SK-N-SH (cell line): ENCODE results near the gene PCIF1. TPM values are rescaled to one million over a fixed set of nuclear protein-coding genes. Genes with fewer than 3 reads are reported as not detected.

Experiments used
- CTCF ChIA-PET: fragments of 300-600, 350-600 bp; formaldehyde crosslinking; extraction: SDS; loops from one replicate; lab custom pipeline; 2021; lab: Yijun Ruan, JAX
- POLR2A ChIA-PET: fragments of 350-600 bp; sonication (Branson Sonifier 250); formaldehyde crosslinking; extraction: SDS; loops from one replicate; lab custom pipeline; 2020; ENCODE audit warnings: antibody characterized with exemption, inconsistent platforms; lab: Yijun Ruan, JAX
- DNase-seq: peaks from one replicate; pipeline ENCODE4 v3.0.0; 2012
- H2AFZ ChIP-seq: fragments of 200-600 bp; sonication (generic); 2 replicates; pipeline ENCODE4 v1.8.1; 2016; ENCODE audit warnings: antibody characterized with exemption, mild to moderate bottlenecking, low read depth
- H3F3A ChIP-seq: fragments of 200-600 bp; sonication (generic); replicated peaks from 2 replicates; pipeline ENCODE3; 2016; ENCODE audit warnings: antibody characterized with exemption, mild to moderate bottlenecking; ENCODE audit not compliant: insufficient read depth
- H3K27ac ChIP-seq, 2 experiments: fragments of 200-500 bp in 1 of 2; fragments of 200-600 bp in 1 of 2; sonication (Bioruptor generic) in 1 of 2; sonication (generic), shearing (Covaris generic) in 1 of 2; 2 replicates each; pipeline versions ENCODE4 v1.5.1 to v1.6.1; 2014 to 2016; ENCODE audit warnings: low read depth in 2 of 2, inconsistent platforms in 1 of 2, low read length in 1 of 2, mild to moderate bottlenecking in 1 of 2, mixed read lengths in 1 of 2
- H3K27me3 ChIP-seq: fragments of 200-600 bp; sonication (generic), shearing (Covaris generic); 2 replicates; pipeline ENCODE4 v1.6.1; 2016; ENCODE audit warnings: mixed run types; ENCODE audit not compliant: insufficient read depth
- H3K36me3 ChIP-seq, 2 experiments: fragments of 200-500 bp in 1 of 2; fragments of 200-600 bp in 1 of 2; sonication (Bioruptor generic) in 1 of 2; sonication (generic) in 1 of 2; replicated peaks in 1 of 2; 2 replicates each; pipeline versions ENCODE3 to v1.5.1; 2014 to 2016; ENCODE audit warnings: low read length in 1 of 2, mild to moderate bottlenecking in 1 of 2; ENCODE audit not compliant: insufficient read depth in 2 of 2, control insufficient read depth in 1 of 2
- H3K4me1 ChIP-seq, 2 experiments: fragments of 200-500 bp in 1 of 2; fragments of 200-600 bp in 1 of 2; sonication (Bioruptor generic) in 1 of 2; sonication (generic), shearing (Covaris generic) in 1 of 2; 2 replicates each; pipeline versions ENCODE4 v1.5.1 to v1.6.1; 2014 to 2016; ENCODE audit warnings: low read depth in 1 of 2, low read length in 1 of 2, mixed run types in 1 of 2; ENCODE audit not compliant: insufficient read depth in 2 of 2, control insufficient read depth in 1 of 2
- H3K4me2 ChIP-seq: fragments of 200-600 bp; sonication (generic), shearing (Covaris generic); 2 replicates; pipeline ENCODE4 v1.6.1; 2017; ENCODE audit warnings: mixed run types
- H3K4me3 ChIP-seq, 2 experiments: fragments of 200-500 bp in 1 of 2; fragments of 200-600 bp in 1 of 2; sonication (Bioruptor generic) in 1 of 2; sonication (generic), shearing (Covaris generic) in 1 of 2; 2 replicates each; pipeline versions ENCODE4 v1.5.1 to v1.8.1; 2014 to 2016; ENCODE audit warnings: low read depth in 2 of 2, inconsistent platforms in 1 of 2, low read length in 1 of 2, mild to moderate bottlenecking in 1 of 2, mixed read lengths in 1 of 2, moderate library complexity in 1 of 2
- H3K79me2 ChIP-seq: fragments of 200-600 bp; sonication (generic); 2 replicates; pipeline ENCODE4 v1.8.1; 2017; ENCODE audit warnings: mild to moderate bottlenecking; ENCODE audit not compliant: insufficient read depth
- H3K9ac ChIP-seq: fragments of 200-600 bp; sonication (generic); 2 replicates; pipeline ENCODE4 v1.6.1; 2017; ENCODE audit warnings: mixed run types
- H3K9me2 ChIP-seq: fragments of 200-600 bp; sonication (generic); 2 replicates; pipeline ENCODE4 v1.6.1; 2017; ENCODE audit warnings: mixed run types
- H3K9me3 ChIP-seq: fragments of 200-600 bp; sonication (generic); 2 replicates; pipeline ENCODE4 v1.6.1; 2017; ENCODE audit warnings: mixed run types, mild to moderate bottlenecking, moderate library complexity
- H4K20me1 ChIP-seq: fragments of 200-600 bp; sonication (generic); 2 replicates; pipeline ENCODE4 v1.6.1; 2017; ENCODE audit warnings: mild to moderate bottlenecking, mixed run types; ENCODE audit not compliant: insufficient read depth
- CHD2 ChIP-seq: fragments of 150-350 bp; IDR thresholded peaks from 2 replicates; pipeline ENCODE4 v1.6.1; 2018; ENCODE audit warnings: low read length; ENCODE audit not compliant: partially characterized antibody
- CTCF ChIP-seq: fragments of 200-600 bp; sonication (generic); IDR thresholded peaks from 2 replicates; pipeline ENCODE4 v1.6.1; 2017; ENCODE audit warnings: antibody characterized with exemption, mild to moderate bottlenecking, moderate library complexity
- FOSL2 ChIP-seq: IDR thresholded peaks from 2 replicates; pipeline ENCODE4 v1.4.0; 2012; ENCODE audit warnings: low read depth, mild to moderate bottlenecking, moderate library complexity, borderline replicate concordance
- FOXM1 ChIP-seq: IDR thresholded peaks from 2 replicates; pipeline ENCODE4 v1.4.0; 2012; ENCODE audit warnings: low read depth, mild to moderate bottlenecking
- GABPA ChIP-seq: IDR thresholded peaks from 2 replicates; pipeline ENCODE4 v1.4.0; 2012; ENCODE audit warnings: low read depth, mild to moderate bottlenecking
- IRF3 ChIP-seq: fragments of 150-350 bp; IDR thresholded peaks from 2 replicates; pipeline ENCODE4 v1.6.1; 2016; ENCODE audit warnings: mild to moderate bottlenecking, low read depth, low read length
- JUND ChIP-seq: IDR thresholded peaks from 2 replicates; pipeline ENCODE4 v1.4.0; 2012
- MAX ChIP-seq: IDR thresholded peaks from 2 replicates; pipeline ENCODE4 v1.4.0; 2012; ENCODE audit warnings: low read depth
- MXI1 ChIP-seq: IDR thresholded peaks from 2 replicates; pipeline ENCODE4 v1.6.1; 2012; ENCODE audit warnings: mild to moderate bottlenecking, low read depth, low read length, improper control_type of control experiment
- NFIC ChIP-seq: IDR thresholded peaks from 2 replicates; pipeline ENCODE4 v1.4.0; 2012; ENCODE audit warnings: borderline replicate concordance
- NRF1 ChIP-seq: IDR thresholded peaks from 2 replicates; pipeline ENCODE4 v1.6.1; 2012; ENCODE audit warnings: low read depth, mild to moderate bottlenecking, low read length
- RCOR1 ChIP-seq: fragments of 150-350 bp; IDR thresholded peaks from 2 replicates; pipeline ENCODE4 v1.6.1; 2017; ENCODE audit warnings: antibody characterized with exemption, low read length
- RFX5 ChIP-seq: IDR thresholded peaks from 2 replicates; pipeline ENCODE4 v1.6.1; 2012; ENCODE audit warnings: mild to moderate bottlenecking, improper control_type of control experiment, low read length
- RXRA ChIP-seq: IDR thresholded peaks from 2 replicates; pipeline ENCODE4 v1.4.0; 2012; ENCODE audit warnings: low read depth, mild to moderate bottlenecking, borderline replicate concordance
- SMC3 ChIP-seq: IDR thresholded peaks from 2 replicates; pipeline ENCODE4 v1.6.1; 2012; ENCODE audit warnings: low read depth, low read length, improper control_type of control experiment
- TCF12 ChIP-seq: IDR thresholded peaks from 2 replicates; pipeline ENCODE4 v1.4.0; 2012
- TEAD4 ChIP-seq: IDR thresholded peaks from 2 replicates; pipeline ENCODE4 v1.4.0; 2012; ENCODE audit warnings: mild to moderate bottlenecking, borderline replicate concordance; ENCODE audit not compliant: insufficient read depth
- USF1 ChIP-seq: IDR thresholded peaks from 2 replicates; pipeline ENCODE4 v1.4.0; 2012; ENCODE audit warnings: low read depth, borderline replicate concordance
- YY1 ChIP-seq: IDR thresholded peaks from 2 replicates; pipeline ENCODE4 v1.4.0; 2012; ENCODE audit warnings: low read depth, mild to moderate bottlenecking
- WGBS: methylation state at CpG from one replicate; pipeline ENCODE4 v1.1.6; 2017; ENCODE audit warnings: low lambda C conversion rate; 5-methylcytosine and 5-hydroxymethylcytosine counted together
- polyA plus RNA-seq, 3 experiments: library from polyadenylated mRNA; depleted of rRNA; stranded (reverse); fragments of >200 nt; gene quantifications; 2 replicates each; pipeline ENCODE4 v1.2.3, GENCODE V29; 2012

Gene PCIF1
- polyA plus RNA-seq, 1 of the 3 experiments (the other 2 are of a cell fraction), result 23.1 TPM

GRCh38 chr20:45948261-45948733 is 13.8 kb downstream of the PCIF1 start:
- Histone ChIP-seq H2AFZ (no peak overlapping the region), H3K9ac (no peak overlapping the region), H3K4me3 (no peak overlapping the region), H3K36me3 (peaks cover 29 to 91% of the 10 kb centered on the region in 2 experiments), H3K4me2 (no peak overlapping the region), H3F3A (no peaks in the 10 kb centered on the region), H4K20me1 (no peaks in the 10 kb centered on the region), H3K4me1 (peaks cover 0 to 5% of the 10 kb centered on the region in 2 experiments; a peak in 1 of 4 replicates), H3K27ac (peak overlapping the region in 1 of 2 experiments; percentile 28; a peak in 1 of 4 replicates), H3K9me2 (no peaks in the 10 kb centered on the region), H3K79me2 (no peaks in the 10 kb centered on the region), H3K9me3 (no peaks in the 10 kb centered on the region), H3K27me3 (no peaks in the 10 kb centered on the region)
- no peak for DNase-seq
- POLR2A ChIA-PET, result interaction anchor here (1.1 to 4.6 kb wide), 6 partner anchors 8 to 114 kb away, joined by 3 to 41 read pairs (median 4); partner anchors contain the start of genes PCIF1 and SNX21
- no peak for TF ChIP-seq CTCF
- no peak for TF ChIP-seq JUND
- TF ChIP-seq TCF12, result no peak
- no peak for TF ChIP-seq CHD2
- TF ChIP-seq USF1, result no peak
- no peak for TF ChIP-seq RXRA
- TF ChIP-seq FOXM1, result no peak
- TF ChIP-seq FOSL2, result no peak
- TF ChIP-seq MXI1, result no peak
- no peak for TF ChIP-seq RFX5
- WGBS, result no CpG with 5 or more reads among the region's 7 CpGs
- CTCF ChIA-PET, result interaction anchor here (0.8 to 4.4 kb wide), 8 partner anchors 10 to 149 kb away, joined by 3 to 27 read pairs (median 8); partner anchors contain the start of genes CTSA and NEURL2

GRCh38 chr20:45948742-45949541 is 14.5 kb downstream of the PCIF1 start:
- H3K36me3 ChIP-seq, result peaks cover 29 to 90% of the 10 kb centered on the region in 2 experiments
- H3F3A ChIP-seq, result no peaks in the 10 kb centered on the region
- 90% methylated on average over 6 of the region's 10 CpGs for WGBS
- CTCF ChIA-PET, result interaction anchor here (0.7 to 4.4 kb wide), 9 partner anchors 10 to 150 kb away, joined by 3 to 27 read pairs (median 8); partner anchors contain the start of genes CTSA and NEURL2
- H2AFZ ChIP-seq, result no peak overlapping the region
- no peaks in the 10 kb centered on the region for H4K20me1 ChIP-seq
- no peak for DNase-seq
- H3K4me2 ChIP-seq, result no peak overlapping the region
- H3K9ac ChIP-seq, result no peak overlapping the region
- no peaks in the 10 kb centered on the region for H3K79me2 ChIP-seq
- H3K9me2 ChIP-seq, result no peaks in the 10 kb centered on the region
- H3K4me1 ChIP-seq, result peaks cover 0 to 5% of the 10 kb centered on the region in 2 experiments; a peak in 1 of 4 replicates
- no peak overlapping the region for H3K4me3 ChIP-seq
- H3K27me3 ChIP-seq, result no peaks in the 10 kb centered on the region
- H3K27ac ChIP-seq, result peak overlapping the region in 1 of 2 experiments; percentile 34; a peak in 1 of 4 replicates
- POLR2A ChIA-PET, result interaction anchor here (1.1 to 4.6 kb wide), 6 partner anchors 9 to 115 kb away, joined by 3 to 41 read pairs (median 4); partner anchors contain the start of genes PCIF1 and SNX21
- H3K9me3 ChIP-seq, result no peaks in the 10 kb centered on the region
- TF ChIP-seq RFX5 (no peak), MXI1 (no peak), TEAD4 (no peak), RCOR1 (no peak), SMC3 (no peak), JUND (no peak), NRF1 (no peak), IRF3 (no peak), TCF12 (no peak), RXRA (no peak), FOXM1 (no peak), GABPA (no peak), MAX (no peak), NFIC (no peak), YY1 (no peak), CTCF (no peak)
